CD4-positive, alpha-beta T cell treated with Interleukin-15 for 4 hours (primary cell): ENCODE data around the gene EVI5L.
A peak's percentile ranks its signal among the peaks of the same experiment; 100 is the strongest.

Source experiments
- DNase-seq: peaks from one replicate; pipeline ENCODE4 v3.0.0-alpha.2; 2020; ENCODE audit warnings: low spot score

The EVI5L gene

GRCh38 chr19:7860714-7861618, 30.9 kb downstream of the EVI5L start:
- no peak for DNase-seq

GRCh38 chr19:7861619-7862412, 31.8 kb downstream of the EVI5L start:
- no peak for DNase-seq

DNA sequence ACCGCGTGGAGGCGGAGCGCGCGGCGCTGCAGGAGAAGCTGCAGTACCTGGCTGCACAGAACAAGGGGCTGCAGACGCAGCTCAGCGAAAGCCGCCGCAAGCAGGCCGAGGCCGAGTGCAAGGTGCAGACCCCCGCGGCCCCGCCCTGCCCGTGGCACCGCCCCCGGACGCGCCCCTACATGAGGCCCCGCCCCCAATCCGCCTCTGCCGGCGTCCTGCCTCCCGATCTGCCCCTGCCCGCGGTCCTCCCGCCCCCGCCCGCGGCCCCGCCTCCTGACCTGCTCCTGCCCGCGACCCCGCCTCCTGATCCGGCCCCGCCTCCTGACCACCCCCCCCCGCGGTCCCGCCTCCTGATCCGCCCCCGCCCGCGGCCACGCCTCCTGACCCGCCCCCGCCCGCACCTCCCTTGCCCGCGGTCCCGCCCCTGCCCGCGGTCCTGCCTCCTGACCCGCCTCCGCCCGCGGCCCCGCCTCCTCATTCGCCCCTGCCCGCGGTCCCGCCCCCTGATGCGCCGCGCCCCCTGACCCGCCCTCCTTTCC, 32.5 kb downstream of the EVI5L start:
- peak; percentile 56 for DNase-seq

- DNase-seq = no peak
These were observed 33.3 kb downstream of the EVI5L start for GRCh38 chr19:7863157-7863970.

GRCh38 chr19:7863971-7864689, 34.1 kb downstream of the EVI5L start:
- DNase-seq = no peak

GRCh38 chr19:7864690-7865074, 34.7 kb downstream of the EVI5L start:
- DNase-seq = no peak

GRCh38 chr19:7865262-7865911, 35.4 kb downstream of the EVI5L start:
- DNase-seq = no peak

- DNase-seq = no peak
These were observed 36.5 kb downstream of the EVI5L start for GRCh38 chr19:7866399-7867091.

- DNase-seq = no peak
These were observed 37.2 kb downstream of the EVI5L start for GRCh38 chr19:7867092-7867844.

- peak; percentile 48 for DNase-seq
These were observed 38.3 kb downstream of the EVI5L start for GRCh38 chr19:7868326-7868670.

- peak; percentile 81 for DNase-seq
These were observed 38.8 kb downstream of the EVI5L start for GRCh38 chr19:7868671-7869452.

GRCh38 chr19:7869453-7869909, 39.5 kb downstream of the EVI5L start:
- peak; percentile 75 for DNase-seq

- DNase-seq = peak; percentile 36
These were observed 40.0 kb downstream of the EVI5L start for GRCh38 chr19:7869910-7870511.

- DNase-seq = peak; percentile 5
These were observed 40.8 kb downstream of the EVI5L start for GRCh38 chr19:7870571-7871436.

- peak; percentile 64 for DNase-seq
These were observed 41.7 kb downstream of the EVI5L start for GRCh38 chr19:7871437-7872305.
